WTC11 (cell line): ENCODE data around the gene ERMP1. TPM values are rescaled to one million over a fixed set of nuclear protein-coding genes. Genes with fewer than 3 reads are reported as not detected.
"Not testable (repeated sequence)": the region's sequence is repeated elsewhere in the genome, so short reads cannot be mapped to it uniquely, and the experiment has no call there.

Source experiments
- ATAC-seq: fragments of 200-7000 bp; cut with Tn5 transposase; 2 replicates; pipeline ENCODE4 v1.10.0; 2021; ENCODE audit warnings: mild to moderate bottlenecking, moderate library complexity
- CTCF ChIA-PET: fragments of 300-600 bp; sonication (Branson Sonifier 250); formaldehyde crosslinking; loops from one replicate; lab custom pipeline; 2021; ENCODE audit warnings: antibody characterized with exemption; lab: Charles Lee
- POLR2A ChIA-PET: fragments of 350-600 bp; sonication (Branson Sonifier 250); formaldehyde crosslinking; loops from one replicate; lab custom pipeline; 2021; ENCODE audit warnings: antibody characterized with exemption; lab: Charles Lee
- DNase-seq: peaks from one replicate; pipeline ENCODE4 v3.0.0; 2021; ENCODE audit warnings: low spot score
- H3K27ac Mint-ChIP-seq: 2 replicates; pipeline ENCODE4 v1.8.0; 2021; ENCODE audit warnings: mixed read lengths
- H3K27me3 Mint-ChIP-seq: 2 replicates; pipeline ENCODE4 v1.8.0; 2021; ENCODE audit warnings: low read depth, mild to moderate bottlenecking, moderate library complexity, mixed read lengths
- H3K36me3 Mint-ChIP-seq: 2 replicates; pipeline ENCODE4 v1.8.0; 2021; ENCODE audit warnings: mixed read lengths
- H3K4me1 Mint-ChIP-seq: 2 replicates; pipeline ENCODE4 v1.8.0; 2022; ENCODE audit warnings: mixed read lengths
- H3K4me3 Mint-ChIP-seq: 2 replicates; pipeline ENCODE4 v1.8.0; 2021; ENCODE audit warnings: mild to moderate bottlenecking, moderate library complexity, mixed read lengths
- H3K9me3 Mint-ChIP-seq: 2 replicates; pipeline ENCODE4 v1.8.0; 2021; ENCODE audit warnings: mixed read lengths
- JUN ChIP-seq: sonication (generic); formaldehyde crosslinking; IDR thresholded peaks from 2 replicates; pipeline ENCODE4 v1.8.0; 2023; ENCODE audit warnings: mild to moderate bottlenecking, missing genetic modification reagents
- MXD4 ChIP-seq: fragments of 250-450 bp; sonication (Bioruptor Pico); IDR thresholded peaks from 2 replicates; pipeline ENCODE4 v1.8.0; 2021; ENCODE audit warnings: mild to moderate bottlenecking, moderate library complexity, borderline replicate concordance
- NR2C2 ChIP-seq: sonication (generic); formaldehyde crosslinking; IDR thresholded peaks from 2 replicates; pipeline ENCODE4 v1.8.0; 2022; ENCODE audit warnings: mild to moderate bottlenecking, missing genetic modification reagents
- PRRX2 ChIP-seq: fragments of 250-450 bp; sonication (Bioruptor Pico); IDR thresholded peaks from 2 replicates; pipeline ENCODE4 v1.8.0; 2021; ENCODE audit warnings: mild to moderate bottlenecking
- RELA ChIP-seq: sonication (generic); formaldehyde crosslinking; IDR thresholded peaks from 2 replicates; pipeline ENCODE4 v1.8.1; 2022; ENCODE audit warnings: missing genetic modification reagents, mild to moderate bottlenecking, borderline replicate concordance
- TP53 ChIP-seq: sonication (generic); formaldehyde crosslinking; IDR thresholded peaks from 2 replicates; pipeline ENCODE4 v1.8.1; 2023; ENCODE audit warnings: mild to moderate bottlenecking, missing genetic modification reagents
- ZNF219 ChIP-seq: sonication (generic); formaldehyde crosslinking; IDR thresholded peaks from 2 replicates; pipeline ENCODE4 v1.8.0; 2023; ENCODE audit warnings: missing genetic modification reagents, mild to moderate bottlenecking, borderline replicate concordance
- ZNF263 ChIP-seq: sonication (generic); formaldehyde crosslinking; IDR thresholded peaks from 2 replicates; pipeline ENCODE4 v1.8.1; 2022; ENCODE audit warnings: low read depth, mild to moderate bottlenecking, moderate library complexity, missing genetic modification reagents
- total RNA-seq: library from RNA; stranded (reverse); gene quantifications from 3 replicates; pipeline ENCODE4 v1.2.3, GENCODE V29; 2021
- TF ChIP-seq, protein P1 (sequence below): sonication (generic); formaldehyde crosslinking; IDR thresholded peaks from 2 replicates; pipeline ENCODE4 v1.8.1; 2023; ENCODE audit warnings: mild to moderate bottlenecking, missing genetic modification reagents, moderate library complexity
- TF ChIP-seq, protein P2 (sequence below): sonication (generic); formaldehyde crosslinking; IDR thresholded peaks from 2 replicates; pipeline ENCODE4 v1.8.1; 2022; ENCODE audit warnings: low read depth, mild to moderate bottlenecking, moderate library complexity, missing genetic modification reagents, borderline replicate concordance
- TF ChIP-seq, protein P3 (sequence below): fragments of 250-450 bp; sonication (Bioruptor Pico); IDR thresholded peaks from 2 replicates; pipeline ENCODE4 v1.9.0; 2021; ENCODE audit warnings: mild to moderate bottlenecking, borderline replicate concordance
- TF ChIP-seq, protein P4 (sequence below): fragments of 250-450 bp; sonication (Bioruptor Pico); IDR thresholded peaks from 2 replicates; pipeline ENCODE4 v1.9.0; 2021; ENCODE audit warnings: mild to moderate bottlenecking
- TF ChIP-seq, protein P5 (sequence below): sonication (generic); formaldehyde crosslinking; IDR thresholded peaks from 2 replicates; pipeline ENCODE4 v1.8.0; 2023; ENCODE audit warnings: missing genetic modification reagents, mild to moderate bottlenecking, borderline replicate concordance

Gene ERMP1
- total RNA-seq, 1 experiment from 2014 or later, result 25.4 TPM

DNA sequence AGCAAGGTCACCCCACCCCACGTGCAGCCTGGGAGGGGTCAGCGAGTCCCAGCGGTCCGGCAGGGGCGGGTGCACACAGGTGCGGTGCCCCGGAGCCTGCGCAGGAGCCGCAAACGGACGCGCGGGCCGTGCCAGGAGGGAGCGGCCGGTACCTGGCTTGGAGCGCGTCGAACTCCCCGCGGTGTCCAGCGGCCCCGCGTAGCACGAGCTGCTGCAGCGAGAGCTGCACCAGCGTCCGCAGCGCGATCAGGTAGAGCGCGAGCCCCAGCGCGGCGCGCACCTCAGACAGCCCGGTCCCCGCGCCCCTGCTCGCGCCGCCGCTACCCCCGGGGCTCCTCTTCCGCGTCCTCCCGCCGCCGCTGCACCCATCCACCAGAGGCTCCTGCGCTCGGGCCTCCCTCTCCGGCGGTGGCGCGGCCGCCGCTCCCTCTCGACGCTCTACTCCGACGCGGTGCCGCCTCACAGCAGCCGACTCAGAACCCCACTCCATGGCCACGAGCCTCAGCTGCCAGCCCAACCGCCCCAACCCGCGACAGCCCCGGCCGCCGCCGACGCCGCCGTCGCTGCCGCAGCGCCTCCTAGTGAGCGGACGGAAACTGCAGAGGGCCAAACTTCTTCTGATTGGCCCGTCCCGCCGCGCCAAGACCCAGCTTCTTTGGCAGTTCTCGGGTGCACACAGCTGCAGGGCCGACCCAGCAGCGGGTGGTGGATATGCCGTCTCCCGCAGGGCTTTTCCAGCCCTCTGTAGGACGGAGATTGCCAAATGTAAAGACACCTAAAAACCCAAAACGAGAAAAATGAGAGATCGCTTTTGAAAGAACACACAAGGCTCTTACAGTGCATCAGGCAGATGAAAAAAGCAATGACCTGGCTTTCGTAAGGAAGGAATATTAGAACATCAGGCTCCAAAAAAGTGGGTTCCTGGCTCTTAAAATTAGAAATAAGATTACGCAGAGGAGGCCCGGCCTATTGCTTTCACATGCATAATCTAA is at the start of gene ERMP1 (continued):
- TF ChIP-seq, protein P1, sequence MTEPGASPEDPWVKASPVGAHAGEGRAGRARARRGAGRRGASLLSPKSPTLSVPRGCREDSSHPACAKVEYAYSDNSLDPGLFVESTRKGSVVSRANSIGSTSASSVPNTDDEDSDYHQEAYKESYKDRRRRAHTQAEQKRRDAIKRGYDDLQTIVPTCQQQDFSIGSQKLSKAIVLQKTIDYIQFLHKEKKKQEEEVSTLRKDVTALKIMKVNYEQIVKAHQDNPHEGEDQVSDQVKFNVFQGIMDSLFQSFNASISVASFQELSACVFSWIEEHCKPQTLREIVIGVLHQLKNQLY, result no peak
- 0 out of 2 replicates have a peak, but pooled peaks have one; percentile 39 for TF ChIP-seq NR2C2
- no peak for TF ChIP-seq ZNF219
- TF ChIP-seq, protein P2, sequence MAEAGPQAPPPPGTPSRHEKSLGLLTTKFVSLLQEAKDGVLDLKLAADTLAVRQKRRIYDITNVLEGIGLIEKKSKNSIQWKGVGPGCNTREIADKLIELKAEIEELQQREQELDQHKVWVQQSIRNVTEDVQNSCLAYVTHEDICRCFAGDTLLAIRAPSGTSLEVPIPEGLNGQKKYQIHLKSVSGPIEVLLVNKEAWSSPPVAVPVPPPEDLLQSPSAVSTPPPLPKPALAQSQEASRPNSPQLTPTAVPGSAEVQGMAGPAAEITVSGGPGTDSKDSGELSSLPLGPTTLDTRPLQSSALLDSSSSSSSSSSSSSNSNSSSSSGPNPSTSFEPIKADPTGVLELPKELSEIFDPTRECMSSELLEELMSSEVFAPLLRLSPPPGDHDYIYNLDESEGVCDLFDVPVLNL, result no peak
- no peak for TF ChIP-seq MXD4 (CRISPR knock-in tag)
- TF ChIP-seq TP53, result peak; percentile 75; the same call in 1 of the 2 replicates
- 0 out of 2 replicates have a peak, but pooled peaks have one; percentile 67 for TF ChIP-seq RELA
- TF ChIP-seq, protein P3, sequence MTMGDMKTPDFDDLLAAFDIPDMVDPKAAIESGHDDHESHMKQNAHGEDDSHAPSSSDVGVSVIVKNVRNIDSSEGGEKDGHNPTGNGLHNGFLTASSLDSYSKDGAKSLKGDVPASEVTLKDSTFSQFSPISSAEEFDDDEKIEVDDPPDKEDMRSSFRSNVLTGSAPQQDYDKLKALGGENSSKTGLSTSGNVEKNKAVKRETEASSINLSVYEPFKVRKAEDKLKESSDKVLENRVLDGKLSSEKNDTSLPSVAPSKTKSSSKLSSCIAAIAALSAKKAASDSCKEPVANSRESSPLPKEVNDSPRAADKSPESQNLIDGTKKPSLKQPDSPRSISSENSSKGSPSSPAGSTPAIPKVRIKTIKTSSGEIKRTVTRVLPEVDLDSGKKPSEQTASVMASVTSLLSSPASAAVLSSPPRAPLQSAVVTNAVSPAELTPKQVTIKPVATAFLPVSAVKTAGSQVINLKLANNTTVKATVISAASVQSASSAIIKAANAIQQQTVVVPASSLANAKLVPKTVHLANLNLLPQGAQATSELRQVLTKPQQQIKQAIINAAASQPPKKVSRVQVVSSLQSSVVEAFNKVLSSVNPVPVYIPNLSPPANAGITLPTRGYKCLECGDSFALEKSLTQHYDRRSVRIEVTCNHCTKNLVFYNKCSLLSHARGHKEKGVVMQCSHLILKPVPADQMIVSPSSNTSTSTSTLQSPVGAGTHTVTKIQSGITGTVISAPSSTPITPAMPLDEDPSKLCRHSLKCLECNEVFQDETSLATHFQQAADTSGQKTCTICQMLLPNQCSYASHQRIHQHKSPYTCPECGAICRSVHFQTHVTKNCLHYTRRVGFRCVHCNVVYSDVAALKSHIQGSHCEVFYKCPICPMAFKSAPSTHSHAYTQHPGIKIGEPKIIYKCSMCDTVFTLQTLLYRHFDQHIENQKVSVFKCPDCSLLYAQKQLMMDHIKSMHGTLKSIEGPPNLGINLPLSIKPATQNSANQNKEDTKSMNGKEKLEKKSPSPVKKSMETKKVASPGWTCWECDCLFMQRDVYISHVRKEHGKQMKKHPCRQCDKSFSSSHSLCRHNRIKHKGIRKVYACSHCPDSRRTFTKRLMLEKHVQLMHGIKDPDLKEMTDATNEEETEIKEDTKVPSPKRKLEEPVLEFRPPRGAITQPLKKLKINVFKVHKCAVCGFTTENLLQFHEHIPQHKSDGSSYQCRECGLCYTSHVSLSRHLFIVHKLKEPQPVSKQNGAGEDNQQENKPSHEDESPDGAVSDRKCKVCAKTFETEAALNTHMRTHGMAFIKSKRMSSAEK (CRISPR knock-in tag), result no peak
- no peak for TF ChIP-seq PRRX2 (CRISPR knock-in tag)
- no peak for TF ChIP-seq ZNF263 (CRISPR knock-in tag)
- TF ChIP-seq, protein P4, sequence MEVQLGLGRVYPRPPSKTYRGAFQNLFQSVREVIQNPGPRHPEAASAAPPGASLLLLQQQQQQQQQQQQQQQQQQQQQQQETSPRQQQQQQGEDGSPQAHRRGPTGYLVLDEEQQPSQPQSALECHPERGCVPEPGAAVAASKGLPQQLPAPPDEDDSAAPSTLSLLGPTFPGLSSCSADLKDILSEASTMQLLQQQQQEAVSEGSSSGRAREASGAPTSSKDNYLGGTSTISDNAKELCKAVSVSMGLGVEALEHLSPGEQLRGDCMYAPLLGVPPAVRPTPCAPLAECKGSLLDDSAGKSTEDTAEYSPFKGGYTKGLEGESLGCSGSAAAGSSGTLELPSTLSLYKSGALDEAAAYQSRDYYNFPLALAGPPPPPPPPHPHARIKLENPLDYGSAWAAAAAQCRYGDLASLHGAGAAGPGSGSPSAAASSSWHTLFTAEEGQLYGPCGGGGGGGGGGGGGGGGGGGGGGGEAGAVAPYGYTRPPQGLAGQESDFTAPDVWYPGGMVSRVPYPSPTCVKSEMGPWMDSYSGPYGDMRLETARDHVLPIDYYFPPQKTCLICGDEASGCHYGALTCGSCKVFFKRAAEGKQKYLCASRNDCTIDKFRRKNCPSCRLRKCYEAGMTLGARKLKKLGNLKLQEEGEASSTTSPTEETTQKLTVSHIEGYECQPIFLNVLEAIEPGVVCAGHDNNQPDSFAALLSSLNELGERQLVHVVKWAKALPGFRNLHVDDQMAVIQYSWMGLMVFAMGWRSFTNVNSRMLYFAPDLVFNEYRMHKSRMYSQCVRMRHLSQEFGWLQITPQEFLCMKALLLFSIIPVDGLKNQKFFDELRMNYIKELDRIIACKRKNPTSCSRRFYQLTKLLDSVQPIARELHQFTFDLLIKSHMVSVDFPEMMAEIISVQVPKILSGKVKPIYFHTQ (CRISPR knock-in tag), result no peak
- TF ChIP-seq, protein P5, sequence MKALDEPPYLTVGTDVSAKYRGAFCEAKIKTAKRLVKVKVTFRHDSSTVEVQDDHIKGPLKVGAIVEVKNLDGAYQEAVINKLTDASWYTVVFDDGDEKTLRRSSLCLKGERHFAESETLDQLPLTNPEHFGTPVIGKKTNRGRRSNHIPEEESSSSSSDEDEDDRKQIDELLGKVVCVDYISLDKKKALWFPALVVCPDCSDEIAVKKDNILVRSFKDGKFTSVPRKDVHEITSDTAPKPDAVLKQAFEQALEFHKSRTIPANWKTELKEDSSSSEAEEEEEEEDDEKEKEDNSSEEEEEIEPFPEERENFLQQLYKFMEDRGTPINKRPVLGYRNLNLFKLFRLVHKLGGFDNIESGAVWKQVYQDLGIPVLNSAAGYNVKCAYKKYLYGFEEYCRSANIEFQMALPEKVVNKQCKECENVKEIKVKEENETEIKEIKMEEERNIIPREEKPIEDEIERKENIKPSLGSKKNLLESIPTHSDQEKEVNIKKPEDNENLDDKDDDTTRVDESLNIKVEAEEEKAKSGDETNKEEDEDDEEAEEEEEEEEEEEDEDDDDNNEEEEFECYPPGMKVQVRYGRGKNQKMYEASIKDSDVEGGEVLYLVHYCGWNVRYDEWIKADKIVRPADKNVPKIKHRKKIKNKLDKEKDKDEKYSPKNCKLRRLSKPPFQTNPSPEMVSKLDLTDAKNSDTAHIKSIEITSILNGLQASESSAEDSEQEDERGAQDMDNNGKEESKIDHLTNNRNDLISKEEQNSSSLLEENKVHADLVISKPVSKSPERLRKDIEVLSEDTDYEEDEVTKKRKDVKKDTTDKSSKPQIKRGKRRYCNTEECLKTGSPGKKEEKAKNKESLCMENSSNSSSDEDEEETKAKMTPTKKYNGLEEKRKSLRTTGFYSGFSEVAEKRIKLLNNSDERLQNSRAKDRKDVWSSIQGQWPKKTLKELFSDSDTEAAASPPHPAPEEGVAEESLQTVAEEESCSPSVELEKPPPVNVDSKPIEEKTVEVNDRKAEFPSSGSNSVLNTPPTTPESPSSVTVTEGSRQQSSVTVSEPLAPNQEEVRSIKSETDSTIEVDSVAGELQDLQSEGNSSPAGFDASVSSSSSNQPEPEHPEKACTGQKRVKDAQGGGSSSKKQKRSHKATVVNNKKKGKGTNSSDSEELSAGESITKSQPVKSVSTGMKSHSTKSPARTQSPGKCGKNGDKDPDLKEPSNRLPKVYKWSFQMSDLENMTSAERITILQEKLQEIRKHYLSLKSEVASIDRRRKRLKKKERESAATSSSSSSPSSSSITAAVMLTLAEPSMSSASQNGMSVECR (CRISPR knock-in tag), result 0 out of 2 replicates have a peak, but pooled peaks have one; percentile 24
- peak; percentile 25; the same call in 1 of the 2 replicates for TF ChIP-seq JUN (CRISPR knock-in tag)
- TF ChIP-seq, all 79 proteins: peak for 29

DNA sequence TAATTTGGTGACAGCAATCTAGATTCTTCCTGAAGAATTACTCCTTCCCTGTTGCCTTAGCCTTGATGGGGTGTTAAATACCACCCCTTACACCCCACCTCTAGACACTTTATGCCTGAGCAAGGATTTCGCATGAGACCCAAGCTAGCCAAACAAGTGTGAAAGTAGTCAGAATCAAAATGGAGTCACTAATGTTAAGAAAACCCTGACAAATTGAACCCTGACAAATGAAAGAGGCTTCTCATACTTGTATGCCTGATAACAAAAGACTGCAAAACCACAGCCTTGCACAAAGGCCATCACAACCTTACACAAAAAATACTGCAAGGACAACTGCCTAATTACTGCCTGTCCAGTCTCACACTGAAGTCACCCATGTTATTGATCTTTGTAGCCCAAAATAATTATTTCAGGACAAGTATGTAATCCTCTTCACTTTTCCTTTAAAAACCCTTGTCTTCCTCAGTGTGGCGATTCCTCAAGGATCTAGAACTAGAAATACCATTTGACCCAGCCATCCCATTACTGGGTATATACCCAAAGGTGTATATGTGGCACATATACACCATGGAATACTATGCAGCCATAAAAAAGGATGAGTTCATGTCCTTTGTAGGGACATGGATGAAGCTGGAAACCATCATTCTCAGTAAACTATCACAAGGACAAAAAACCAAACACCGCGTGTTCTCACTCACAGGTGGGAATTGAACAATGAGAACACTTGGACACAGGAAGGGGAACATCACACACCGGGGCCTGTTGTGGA is 49.5 kb upstream of the ERMP1 start:
- DNase-seq, H3K4me1 Mint-ChIP-seq, CTCF ChIA-PET, H3K36me3 Mint-ChIP-seq, ATAC-seq, POLR2A ChIA-PET, H3K27me3 Mint-ChIP-seq, H3K4me3 Mint-ChIP-seq, H3K9me3 Mint-ChIP-seq, H3K27ac Mint-ChIP-seq: not testable (repeated sequence)
